KOPT-K1 (cell line): ENCODE measurements around the gene ABTB2.

Experiments used
- H3K27ac ChIP-seq: fragments of 200-600 bp; sonication (generic); 2 replicates; pipeline ENCODE4 v1.5.1; 2016; ENCODE audit warnings: antibody characterized with exemption, mild to moderate bottlenecking, low read depth, low read length; ENCODE audit not compliant: poor library complexity, severe bottlenecking
- H3K36me3 ChIP-seq: fragments of 200-600 bp; sonication (generic); 2 replicates; pipeline ENCODE4 v1.5.1; 2017; ENCODE audit warnings: antibody characterized with exemption, mild to moderate bottlenecking, low read length, moderate library complexity; ENCODE audit not compliant: insufficient read depth
- H3K9me3 ChIP-seq: fragments of 200-600 bp; sonication (generic); 2 replicates; pipeline ENCODE4 v1.5.1; 2017; ENCODE audit warnings: antibody characterized with exemption, low read length, mild to moderate bottlenecking; ENCODE audit not compliant: insufficient read depth, poor library complexity, severe bottlenecking

Gene ABTB2

DNA sequence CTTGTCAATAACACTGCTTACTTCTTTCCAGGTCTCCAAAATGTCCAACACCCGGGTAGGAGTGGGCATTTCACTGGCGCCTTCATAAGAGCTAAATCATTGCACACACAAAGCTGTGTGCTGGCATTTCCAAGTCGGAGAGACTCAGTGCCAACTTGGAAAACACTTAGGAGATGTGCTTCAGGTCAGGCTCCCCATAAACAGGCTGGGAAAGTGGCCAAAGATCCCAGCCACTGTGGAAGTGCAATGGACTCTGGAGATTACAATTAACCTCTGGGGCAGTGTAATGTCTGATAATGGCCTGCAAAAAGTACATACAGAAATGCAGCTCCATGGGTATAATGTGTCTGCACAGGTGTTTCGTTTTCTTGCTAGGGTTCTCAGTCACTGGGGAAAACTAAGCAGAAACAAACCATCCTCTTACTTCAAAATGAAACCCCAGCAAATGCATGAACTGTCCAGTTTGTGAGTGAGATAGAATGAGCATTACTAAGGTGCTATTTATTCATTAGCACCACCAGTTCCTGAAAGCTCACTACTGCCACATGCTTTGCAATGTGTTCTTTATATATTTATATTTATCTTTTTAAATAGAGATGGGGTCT is 79.0 kb downstream of the ABTB2 start:
- Histone ChIP-seq H3K27ac (no peak overlapping the region), H3K36me3 (no peaks in the 10 kb centered on the region), H3K9me3 (no peaks in the 10 kb centered on the region)

GRCh38 chr11:34278175-34278574 is 79.6 kb downstream of the ABTB2 start:
- Histone ChIP-seq H3K27ac (no peak overlapping the region), H3K36me3 (no peaks in the 10 kb centered on the region), H3K9me3 (no peaks in the 10 kb centered on the region)

DNA sequence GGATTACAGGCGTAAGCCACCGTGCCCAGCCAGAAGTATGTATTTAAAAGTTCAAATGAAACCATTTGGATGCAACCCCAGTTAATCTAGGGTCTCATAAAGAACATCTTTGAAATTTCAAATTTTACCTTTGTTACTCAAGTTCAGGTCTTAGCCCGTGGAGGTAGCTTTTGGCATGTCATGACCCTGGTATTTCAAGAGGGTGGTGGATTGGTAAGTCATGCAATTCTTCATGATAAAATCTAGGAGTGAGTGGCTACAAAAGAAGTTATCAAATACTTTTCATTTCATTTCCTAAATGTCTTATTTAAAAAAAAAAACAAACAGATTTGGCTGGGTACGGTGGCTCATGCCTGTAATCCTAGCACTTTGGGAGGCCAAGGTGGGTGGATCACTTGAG is 80.6 kb downstream of the ABTB2 start:
- Histone ChIP-seq H3K36me3 (no peaks in the 10 kb centered on the region), H3K9me3 (no peaks in the 10 kb centered on the region), H3K27ac (no peak overlapping the region)

DNA sequence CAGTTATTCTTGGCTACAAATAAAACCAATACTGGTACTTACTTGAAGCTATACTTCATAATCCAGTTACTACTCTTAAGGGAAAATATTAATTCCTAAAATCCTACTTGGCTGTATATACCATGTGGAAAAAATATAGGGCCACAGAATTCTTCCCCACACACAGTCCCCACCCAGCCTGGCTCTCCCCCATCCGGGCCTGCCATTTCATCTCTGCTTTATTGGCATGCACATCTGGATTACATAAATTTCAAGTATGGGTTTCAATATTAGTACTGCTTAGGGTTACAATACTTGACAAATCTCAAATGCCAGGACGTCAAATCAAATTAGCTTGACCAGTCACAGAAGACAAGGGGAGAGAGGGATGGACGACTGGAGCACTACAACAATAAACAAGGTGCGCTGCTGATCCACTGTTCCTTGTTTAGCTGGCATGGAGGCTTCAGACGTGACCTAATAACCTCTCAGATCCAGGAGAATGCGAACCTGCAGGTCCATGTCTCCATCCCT is 81.4 kb downstream of the ABTB2 start:
- Histone ChIP-seq H3K36me3 (no peaks in the 10 kb centered on the region), H3K27ac (no peak overlapping the region), H3K9me3 (no peaks in the 10 kb centered on the region)

- Histone ChIP-seq H3K27ac (no peak overlapping the region), H3K36me3 (no peaks in the 10 kb centered on the region), H3K9me3 (no peaks in the 10 kb centered on the region)
Observed at GRCh38 chr11:34275486-34275885, 82.3 kb downstream of the ABTB2 start.

DNA sequence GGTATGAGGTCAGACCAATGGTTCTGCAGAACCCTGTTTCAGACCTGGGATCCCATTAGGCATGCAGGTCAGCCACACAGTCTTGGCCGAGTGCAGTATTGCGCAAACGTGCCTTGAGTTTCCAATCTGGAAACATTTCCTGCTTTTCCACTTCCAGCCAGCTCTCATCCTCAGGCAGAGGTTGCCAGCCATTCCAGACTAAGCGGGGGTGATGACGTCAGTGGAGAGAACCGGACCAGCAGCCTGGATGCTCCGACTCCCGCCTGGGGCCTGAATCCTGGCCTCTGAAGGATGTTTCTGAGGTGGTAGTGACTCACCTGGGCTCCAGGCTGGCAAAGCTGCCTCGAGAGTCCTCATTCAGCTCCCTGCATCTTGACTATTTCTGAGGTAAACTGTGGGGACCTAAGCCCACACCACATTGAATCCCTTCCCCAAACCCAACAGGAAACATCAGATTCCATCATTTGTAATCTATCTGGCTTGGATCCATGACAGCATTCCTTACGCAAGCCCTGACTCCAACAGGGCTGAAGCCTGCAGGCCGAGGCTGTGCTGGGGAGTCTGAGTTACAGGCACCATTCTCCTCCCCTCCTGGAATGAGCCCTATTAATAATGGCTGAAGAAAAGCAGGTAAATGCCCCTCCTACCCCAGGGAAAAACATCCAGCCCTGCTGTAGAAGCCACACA is 83.0 kb downstream of the ABTB2 start:
- Histone ChIP-seq H3K27ac (no peak overlapping the region), H3K9me3 (no peaks in the 10 kb centered on the region), H3K36me3 (no peaks in the 10 kb centered on the region)

DNA sequence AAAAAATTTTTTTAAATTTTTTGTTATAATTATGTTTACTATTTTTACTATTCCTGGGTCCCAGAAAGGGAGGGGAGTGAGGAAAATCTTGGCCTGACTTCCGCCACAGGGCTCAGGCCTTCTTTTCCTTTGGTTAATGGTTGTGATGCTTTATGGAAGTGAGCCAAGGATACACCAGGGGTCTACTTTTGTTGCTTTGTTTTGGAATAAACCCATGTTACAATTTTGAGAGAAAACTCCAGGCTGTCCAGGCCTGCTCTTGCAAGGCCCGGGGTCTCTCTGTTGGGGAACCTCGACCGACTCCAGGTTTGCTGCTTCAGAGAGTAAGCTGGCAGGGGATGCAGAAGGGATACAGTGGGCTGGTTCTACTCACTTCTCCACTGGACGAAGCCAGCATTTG is 84.7 kb downstream of the ABTB2 start:
- no peaks in the 10 kb centered on the region for H3K36me3 ChIP-seq
- no peaks in the 10 kb centered on the region for H3K9me3 ChIP-seq
- H3K27ac ChIP-seq, result no peak overlapping the region

DNA sequence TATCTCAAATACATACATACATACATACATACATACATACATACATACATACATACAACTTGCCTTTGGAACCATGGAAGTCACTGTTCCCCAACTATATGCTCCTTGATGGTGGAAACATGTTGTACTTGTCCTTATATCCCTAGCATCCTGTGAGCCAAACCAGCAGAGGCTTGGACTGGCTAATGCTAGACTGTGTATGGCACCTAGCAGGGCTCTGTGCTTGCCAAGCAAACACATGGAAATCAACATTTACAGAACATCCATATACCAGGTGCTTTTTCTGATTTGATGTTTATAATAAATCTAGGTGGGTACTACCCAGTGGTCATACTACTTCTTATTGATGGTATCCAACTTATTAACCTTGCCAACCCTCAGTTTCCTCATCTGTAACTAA is 86.1 kb downstream of the ABTB2 start:
- Histone ChIP-seq H3K9me3 (no peaks in the 10 kb centered on the region), H3K36me3 (no peaks in the 10 kb centered on the region), H3K27ac (no peak overlapping the region)

GRCh38 chr11:34270711-34271110 is 87.1 kb downstream of the ABTB2 start:
- Histone ChIP-seq H3K36me3 (no peaks in the 10 kb centered on the region), H3K27ac (no peak overlapping the region)

DNA sequence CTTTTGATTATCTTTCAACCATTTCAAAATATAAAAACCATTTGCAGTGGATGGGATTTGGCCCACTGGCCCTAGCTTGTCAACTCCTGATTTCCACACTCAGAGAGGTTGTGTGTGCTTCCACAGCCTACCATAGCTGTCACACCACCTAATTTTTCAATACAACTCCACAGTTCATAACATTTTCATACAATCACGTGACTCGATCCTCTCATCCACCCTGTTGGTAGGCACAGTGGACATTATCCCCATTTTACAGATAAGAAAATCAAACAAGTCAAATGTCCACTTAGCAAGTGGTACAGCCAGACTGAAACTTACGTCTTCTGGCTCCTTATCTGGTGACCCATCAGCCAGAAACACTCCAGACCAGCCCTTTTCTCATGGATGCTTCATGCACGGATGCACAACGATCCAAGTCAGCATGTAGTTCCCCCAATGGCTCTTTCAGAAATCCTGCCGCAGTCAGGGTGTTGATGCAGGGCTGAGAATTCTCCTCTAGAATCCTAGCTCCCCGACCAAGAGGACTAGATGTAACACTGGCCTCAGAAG is 88.0 kb downstream of the ABTB2 start:
- H3K36me3 ChIP-seq, result no peaks in the 10 kb centered on the region
- H3K27ac ChIP-seq, result no peak overlapping the region
- no peaks in the 10 kb centered on the region for H3K9me3 ChIP-seq

More at GRCh38 chr11:34270711-34271110, 87.1 kb downstream of the ABTB2 start:
- H3K9me3 ChIP-seq, result no peaks in the 10 kb centered on the region

DNA sequence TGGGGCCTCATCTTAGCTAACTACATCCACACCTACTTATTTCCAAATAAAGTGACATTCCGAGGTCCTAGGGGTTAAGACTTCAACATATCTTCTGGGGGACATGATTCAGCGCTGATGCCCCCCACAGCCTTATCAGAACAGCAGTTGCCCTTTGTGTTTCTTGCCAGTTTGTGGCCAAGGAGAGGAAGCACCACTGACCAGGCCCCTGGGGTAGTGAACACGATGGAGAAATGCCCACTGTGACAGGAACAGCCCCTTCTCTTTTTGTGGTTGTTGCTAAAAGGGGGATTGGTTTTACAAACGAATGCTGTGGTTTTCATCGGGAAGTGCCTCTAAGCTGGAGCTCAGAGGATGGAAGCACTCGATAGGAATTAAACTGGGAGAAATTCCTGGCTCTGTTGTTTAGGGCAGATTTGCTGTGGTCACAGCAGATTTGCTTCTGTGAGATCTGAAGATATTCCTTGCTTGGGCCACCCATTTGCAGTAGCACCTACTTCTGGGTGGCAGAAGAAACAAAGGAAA is 88.8 kb downstream of the ABTB2 start:
- no peak overlapping the region for H3K27ac ChIP-seq
- no peaks in the 10 kb centered on the region for H3K36me3 ChIP-seq
- H3K9me3 ChIP-seq, result no peaks in the 10 kb centered on the region

GRCh38 chr11:34267417-34267816 is 90.4 kb downstream of the ABTB2 start:
- Histone ChIP-seq H3K36me3 (no peaks in the 10 kb centered on the region), H3K9me3 (no peaks in the 10 kb centered on the region), H3K27ac (no peak overlapping the region)

GRCh38 chr11:34267013-34267412 is 90.8 kb downstream of the ABTB2 start:
- no peaks in the 10 kb centered on the region for H3K9me3 ChIP-seq
- no peaks in the 10 kb centered on the region for H3K36me3 ChIP-seq
- H3K27ac ChIP-seq, result no peak overlapping the region

GRCh38 chr11:34266090-34266912 is 91.5 kb downstream of the ABTB2 start:
- Histone ChIP-seq H3K9me3 (no peaks in the 10 kb centered on the region), H3K27ac (no peak overlapping the region)

More at GRCh38 chr11:34266090-34266912, 91.5 kb downstream of the ABTB2 start:
- no peaks in the 10 kb centered on the region for H3K36me3 ChIP-seq
